Activated CD8-positive, alpha-beta memory T cell treated with anti-CD3 and anti-CD28 coated beads for 48 hours (primary cell): Measurements from ENCODE around the gene MNX1.

ENCODE experiments used
- DNase-seq, 3 experiments: peaks; one replicate each; pipeline ENCODE4 v3.0.0-alpha.2; 2020; ENCODE audit warnings: low read depth in 2 of 3, low spot score in 2 of 3

Gene MNX1

GRCh38 chr7:157003756-157004520 lies 6.5 kb downstream of the MNX1 start:
- no peak for DNase-seq

DNA sequence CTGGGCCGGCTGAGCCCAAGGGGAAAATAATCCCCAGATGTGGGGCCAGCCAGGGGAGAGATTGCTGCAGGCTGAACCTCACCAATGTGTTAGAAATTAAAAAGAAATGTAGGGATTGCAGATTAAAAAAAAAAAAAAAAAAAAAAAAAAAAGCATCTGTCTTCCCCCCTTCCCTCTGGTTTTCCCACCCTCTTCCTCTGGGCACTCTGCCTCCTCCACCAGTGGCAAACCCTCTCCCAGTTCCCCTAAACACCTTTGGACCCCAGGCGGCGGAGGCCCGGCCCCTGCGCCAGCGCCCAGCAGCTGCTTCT lies 7.1 kb downstream of the MNX1 start:
- DNase-seq, result no peak

DNA sequence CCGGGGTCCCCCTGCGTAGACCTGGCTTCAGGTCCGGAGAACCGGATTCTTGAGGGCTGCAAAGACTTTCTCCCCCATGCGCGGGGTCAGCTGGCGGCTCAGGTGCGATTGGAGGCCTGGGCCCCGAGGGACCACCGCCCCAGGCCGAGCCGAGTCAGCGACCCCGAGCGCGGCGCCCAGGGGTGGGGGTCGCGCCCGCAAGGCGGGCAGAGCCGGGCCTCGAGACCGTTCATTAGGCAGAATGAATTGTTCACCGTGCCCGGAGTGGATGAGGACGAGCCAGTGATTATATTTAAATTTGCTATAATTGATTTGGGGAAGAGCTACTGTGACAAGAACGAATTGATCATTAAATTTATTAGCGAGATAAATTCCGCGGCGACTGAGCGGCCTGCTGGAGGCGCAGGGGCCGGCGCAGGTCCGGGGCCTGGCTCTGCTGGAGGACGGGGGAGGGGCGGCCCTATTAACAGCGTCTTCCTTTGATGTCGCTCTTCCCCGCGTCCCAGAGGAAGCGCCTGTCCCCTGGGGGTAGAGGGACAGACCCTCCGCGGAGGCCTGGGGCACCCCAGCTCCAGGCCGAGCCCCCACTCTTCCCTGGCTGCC lies 7.5 kb downstream of the MNX1 start:
- no peak for DNase-seq

- DNase-seq, result no peak
Observed at GRCh38 chr7:157001920-157002818, 8.3 kb downstream of the MNX1 start.

DNA sequence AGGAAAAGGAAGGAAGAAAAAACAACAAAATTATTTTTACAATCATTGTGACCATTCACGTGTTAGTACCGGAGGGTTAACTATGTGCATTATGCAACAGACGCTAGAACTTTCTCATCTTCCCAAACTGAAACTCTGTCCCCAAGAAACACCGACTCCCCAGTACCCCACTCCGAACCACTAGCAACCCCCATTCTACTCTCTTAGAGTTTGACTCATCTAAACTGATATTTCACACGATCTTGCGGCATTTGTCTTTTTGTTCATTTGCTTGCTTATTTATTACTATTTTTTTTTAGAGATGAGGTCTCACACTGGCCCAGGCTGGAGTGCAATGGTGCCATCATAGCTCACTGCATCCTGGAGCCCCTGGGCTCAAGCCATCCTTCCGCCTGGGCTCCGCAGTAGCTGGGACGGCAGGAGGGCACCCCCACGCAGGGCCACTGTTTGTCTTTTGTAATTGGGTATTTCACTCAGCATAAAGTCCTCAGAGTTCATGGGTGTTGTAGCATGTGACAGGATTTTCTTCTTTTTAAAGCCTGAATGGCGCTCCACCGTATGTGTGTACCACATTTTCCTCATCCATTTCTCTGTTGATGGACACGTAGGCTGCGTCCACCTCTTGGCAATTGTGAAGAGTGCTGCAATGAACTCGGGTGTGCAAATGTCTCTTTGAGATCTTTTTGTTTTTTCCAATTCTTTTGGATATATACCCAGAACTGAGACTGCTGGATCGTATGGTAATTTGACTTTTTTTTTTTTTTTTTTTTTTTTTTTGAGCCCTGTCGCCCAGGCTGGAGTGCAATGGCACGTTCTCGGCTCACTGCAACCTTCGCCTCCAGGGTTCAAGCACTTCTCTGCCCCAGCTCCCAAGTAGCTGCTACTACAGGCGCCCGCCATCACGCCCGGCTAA lies 9.5 kb downstream of the MNX1 start:
- no peak for DNase-seq

DNA sequence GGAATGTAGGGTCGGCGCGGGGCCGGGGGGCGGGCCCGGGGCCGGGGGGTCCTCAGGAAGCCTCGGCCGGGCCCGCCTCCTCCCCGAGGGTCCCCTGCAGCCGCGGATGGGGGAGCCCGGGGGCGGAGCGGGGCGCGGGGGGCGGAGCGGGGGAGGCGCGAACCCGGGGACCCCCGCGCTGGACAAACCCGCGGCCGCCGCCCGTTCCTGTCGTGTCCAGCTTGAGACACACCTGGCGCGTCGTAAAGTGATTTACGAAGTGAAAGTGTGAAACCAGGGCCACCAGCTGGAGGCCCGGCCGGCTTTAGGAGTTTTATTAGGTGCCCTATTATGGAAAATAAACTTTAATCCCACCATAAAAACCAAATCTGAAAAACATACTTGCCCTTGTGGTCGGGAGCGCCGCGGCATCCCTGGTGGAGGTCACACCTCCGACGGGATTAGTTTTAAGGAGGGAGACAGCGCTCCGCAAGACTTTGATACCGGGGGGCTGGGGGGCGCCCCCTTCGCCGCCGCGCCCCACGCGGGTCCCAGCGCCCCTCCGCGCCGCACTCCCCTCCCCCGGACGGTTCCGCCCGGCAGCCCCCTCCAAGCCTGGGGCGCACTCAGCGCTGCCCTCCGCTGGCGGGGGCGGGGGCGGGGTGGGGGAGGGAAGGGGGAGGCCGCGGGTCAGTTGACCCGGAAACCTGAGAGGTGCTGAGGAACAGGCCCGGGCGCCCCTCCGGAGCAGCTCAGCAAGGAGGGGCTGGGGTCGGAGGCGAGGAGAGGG lies 10.3 kb downstream of the MNX1 start:
- DNase-seq, result no peak

GRCh38 chr7:156998988-156999957 lies 11.2 kb downstream of the MNX1 start:
- no peak for DNase-seq

- no peak for DNase-seq
Observed at GRCh38 chr7:156994417-156994816, 16.0 kb downstream of the MNX1 start.

GRCh38 chr7:156993925-156994235 lies 16.6 kb downstream of the MNX1 start:
- DNase-seq, result no peak

- DNase-seq, result no peak
Observed at GRCh38 chr7:156993021-156993924, 17.2 kb downstream of the MNX1 start.

DNA sequence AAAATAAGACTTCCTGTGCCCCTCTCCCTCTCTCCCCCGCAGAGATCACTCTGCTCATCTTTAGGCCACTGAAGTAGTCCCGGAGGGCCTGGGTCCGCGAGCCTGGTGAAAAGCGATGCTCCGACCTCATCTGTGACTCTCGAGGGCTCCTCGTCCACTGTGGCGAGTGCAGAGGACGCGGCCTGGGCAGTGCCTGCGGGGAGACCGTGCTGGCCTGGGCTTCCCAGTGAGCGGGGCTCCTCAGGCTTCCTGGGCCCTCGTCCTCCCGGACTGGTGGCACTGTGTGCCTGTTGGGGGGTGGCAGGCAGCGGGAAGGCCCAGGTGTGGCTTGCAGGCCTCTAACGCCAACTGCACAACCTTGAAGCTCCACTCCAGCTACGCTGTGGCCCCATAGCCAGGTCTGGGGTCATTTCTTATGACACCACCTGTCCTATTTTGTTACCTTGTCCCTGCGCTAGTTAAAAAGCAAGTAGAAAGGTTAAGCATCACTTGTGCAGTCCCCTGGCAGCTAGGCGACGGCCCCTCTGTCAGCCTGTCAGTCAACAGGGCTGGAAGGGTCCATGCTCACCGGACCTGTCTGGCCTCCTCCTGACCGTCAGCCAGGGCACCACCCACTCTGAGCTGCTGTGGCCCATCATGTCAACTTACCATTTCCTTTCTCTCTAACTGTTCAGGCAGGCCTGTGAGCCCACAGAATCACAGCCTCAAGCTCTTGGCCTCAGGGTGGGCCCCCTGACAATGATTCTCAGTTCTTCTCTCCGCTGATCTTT lies 20.5 kb downstream of the MNX1 start:
- DNase-seq, result no peak

- no peak for DNase-seq
Observed at GRCh38 chr7:156988343-156989185, 21.9 kb downstream of the MNX1 start.

- DNase-seq, result no peak
Observed at GRCh38 chr7:156986378-156986777, 24.1 kb downstream of the MNX1 start.

DNA sequence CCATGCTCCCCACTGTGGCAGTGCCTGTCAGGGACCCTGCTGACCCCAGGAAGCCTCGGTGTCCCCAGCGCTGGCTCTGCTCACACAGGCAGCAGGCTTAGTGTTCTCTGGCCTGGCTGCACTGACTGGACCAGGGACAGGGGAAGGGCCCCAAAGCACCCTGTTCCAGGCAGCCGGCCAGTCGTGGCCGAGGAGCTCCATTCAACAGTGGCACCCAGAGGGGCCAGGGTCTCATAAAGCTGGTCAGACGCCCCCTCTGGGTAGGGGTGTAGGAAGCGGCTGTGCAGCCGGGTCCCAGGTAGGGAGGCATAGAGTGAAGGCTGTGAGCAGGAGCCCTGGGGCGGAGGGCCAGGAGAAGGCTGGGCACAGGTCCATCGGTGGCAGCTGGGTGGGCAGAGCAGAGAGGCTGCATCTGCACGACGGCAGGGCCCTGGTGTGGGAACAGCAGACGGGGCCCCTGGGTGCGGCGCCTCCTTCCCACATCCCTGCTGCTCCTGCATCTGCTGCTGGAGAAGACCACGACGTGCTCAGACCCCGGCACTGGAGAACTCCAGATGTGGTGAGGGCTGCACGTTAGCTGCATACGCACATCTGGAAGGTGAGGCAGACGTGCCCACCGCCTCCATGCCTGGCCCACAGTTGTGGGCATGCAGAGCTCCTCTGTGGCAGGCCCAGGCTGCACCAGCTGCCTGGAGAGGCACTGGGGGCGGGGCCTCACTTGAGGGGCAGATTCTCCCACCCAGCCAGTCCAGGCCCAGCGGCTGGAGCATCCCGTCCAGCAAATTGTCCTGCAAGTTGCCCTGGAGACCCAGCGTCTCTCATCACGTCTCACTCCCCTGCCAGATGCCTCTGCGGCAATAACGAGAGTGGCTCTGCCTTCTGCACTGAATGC lies 25.1 kb downstream of the MNX1 start:
- DNase-seq, result no peak

GRCh38 chr7:156984174-156984891 lies 26.1 kb downstream of the MNX1 start:
- no peak for DNase-seq
